GM21515 (cell line): ENCODE measurements around the gene CMSS1.
A peak's percentile ranks its signal among the peaks of the same experiment; 100 is the strongest.

Experiments used
- ATAC-seq: cut with Tn5 transposase; IDR thresholded peaks from one replicate; pipeline ENCODE4 v1.9.1; 2021; ENCODE audit not compliant: unreplicated experiment

The CMSS1 gene

GRCh38 chr3:100102757-100103156 is 285.1 kb downstream of the CMSS1 start:
- no peak for ATAC-seq

- ATAC-seq = peak; percentile 75
Measured at GRCh38 chr3:100103558-100104441, 286.1 kb downstream of the CMSS1 start.

GRCh38 chr3:100104442-100104798 is 286.8 kb downstream of the CMSS1 start:
- ATAC-seq = peak; percentile 38

- ATAC-seq = no peak
Measured at GRCh38 chr3:100104817-100105413, 287.3 kb downstream of the CMSS1 start.

GRCh38 chr3:100105501-100105900 is 287.8 kb downstream of the CMSS1 start:
- ATAC-seq = peak; percentile 40

GRCh38 chr3:100106094-100106493 is 288.4 kb downstream of the CMSS1 start:
- ATAC-seq = no peak

- ATAC-seq = no peak
Measured at GRCh38 chr3:100106531-100107141, 289.0 kb downstream of the CMSS1 start.

- no peak for ATAC-seq
Measured at GRCh38 chr3:100107221-100107814, 289.7 kb downstream of the CMSS1 start.

- ATAC-seq = no peak
Measured at GRCh38 chr3:100108464-100109079, 290.9 kb downstream of the CMSS1 start.

- ATAC-seq = no peak
Measured at GRCh38 chr3:100110162-100110561, 292.5 kb downstream of the CMSS1 start.

- no peak for ATAC-seq
Measured at GRCh38 chr3:100111728-100112127, 294.1 kb downstream of the CMSS1 start.

GRCh38 chr3:100113723-100114412 is 296.2 kb downstream of the CMSS1 start:
- no peak for ATAC-seq

- ATAC-seq = no peak
Measured at GRCh38 chr3:100114413-100115030, 296.9 kb downstream of the CMSS1 start, which contains the start of gene FILIP1L. Gene FILIP1L, minus strand, starts transcription at chr3:100114501.

GRCh38 chr3:100117093-100117492 is 299.4 kb downstream of the CMSS1 start:
- ATAC-seq = no peak

- no peak for ATAC-seq
Measured at GRCh38 chr3:100120012-100120411, 302.4 kb downstream of the CMSS1 start.

- no peak for ATAC-seq
Measured at GRCh38 chr3:100120693-100121092, 303.0 kb downstream of the CMSS1 start.

- ATAC-seq = no peak
Measured at GRCh38 chr3:100122321-100122720, 304.7 kb downstream of the CMSS1 start.

GRCh38 chr3:100123112-100123511 is 305.4 kb downstream of the CMSS1 start:
- ATAC-seq = no peak

GRCh38 chr3:100124201-100124761 is 306.6 kb downstream of the CMSS1 start:
- ATAC-seq = no peak
